CD4-positive, alpha-beta T cell (primary cell): ENCODE data around the gene SERINC4. TPM values are rescaled to one million over a fixed set of nuclear protein-coding genes. Genes with fewer than 3 reads are reported as not detected.

Experiments used
- ATAC-seq: fragments of 200-7000 bp; cut with Tn5 transposase; one replicate; pipeline ENCODE4 v1.10.0; 2022; ENCODE audit warnings: mild to moderate bottlenecking; ENCODE audit not compliant: poor library complexity
- CTCF ChIA-PET: fragments of 350-600 bp; sonication (Branson Sonifier 250); formaldehyde crosslinking; loops from one replicate; lab custom pipeline; 2021; ENCODE audit warnings: antibody characterized with exemption, inconsistent platforms; lab: Charles Lee
- POLR2A ChIA-PET: fragments of 350-600 bp; sonication (Branson Sonifier 250); formaldehyde crosslinking; loops from one replicate; lab custom pipeline; 2021; ENCODE audit warnings: antibody characterized with exemption, inconsistent platforms; lab: Charles Lee
- DNase-seq, 14 experiments: peaks; one replicate each; pipeline ENCODE4 v3.0.0-alpha.2; 2013 to 2020; ENCODE audit warnings: mixed read lengths in 2 of 14
- H3K27ac ChIP-seq, 2 donors: one replicate each; pipeline versions ENCODE4 v1.5.1 to v1.7.0; 2013; ENCODE audit warnings: low read length in 2 of 2, low read depth in 1 of 2, mild to moderate bottlenecking in 1 of 2
- H3K27me3 ChIP-seq, 2 experiments: 1 replicate in 1 of 2; 2 replicates in 1 of 2; pipeline versions ENCODE4 v1.6.1 to v1.7.0; 2013; ENCODE audit warnings: low read length in 2 of 2, control low read depth in 1 of 2, mild to moderate bottlenecking in 1 of 2, moderate library complexity in 1 of 2; ENCODE audit not compliant: insufficient read depth in 2 of 2, control insufficient read depth in 1 of 2
- H3K36me3 ChIP-seq: one replicate; pipeline ENCODE4 v1.6.1; 2013; ENCODE audit warnings: low read length, control low read depth; ENCODE audit not compliant: insufficient read depth
- H3K4me1 ChIP-seq: one replicate; pipeline ENCODE4 v1.6.1; 2013; ENCODE audit warnings: low read length, control low read depth; ENCODE audit not compliant: insufficient read depth
- H3K4me3 ChIP-seq: one replicate; pipeline ENCODE4 v1.5.1; 2013; ENCODE audit warnings: mild to moderate bottlenecking, low read length, moderate library complexity
- H3K9me3 ChIP-seq, 2 experiments: 1 replicate in 1 of 2; 2 replicates in 1 of 2; pipeline versions ENCODE4 v1.6.1 to v1.7.0; 2013; ENCODE audit warnings: low read length in 2 of 2, mild to moderate bottlenecking in 2 of 2, control low read depth in 1 of 2, moderate library complexity in 1 of 2; ENCODE audit not compliant: control insufficient read depth in 1 of 2, insufficient read depth in 1 of 2
- H3K27ac Mint-ChIP-seq: one replicate; pipeline ENCODE4 v1.8.0; 2020; ENCODE audit warnings: mixed read lengths
- H3K27me3 Mint-ChIP-seq: one replicate; pipeline ENCODE4 v1.8.0; 2021; ENCODE audit warnings: mixed read lengths
- H3K36me3 Mint-ChIP-seq: one replicate; pipeline ENCODE4 v1.8.0; 2021; ENCODE audit warnings: low read depth, mixed read lengths
- H3K4me1 Mint-ChIP-seq: one replicate; pipeline ENCODE4 v1.8.0; 2021; ENCODE audit warnings: low read depth, mixed read lengths
- H3K4me3 Mint-ChIP-seq: one replicate; pipeline ENCODE4 v1.8.0; 2020; ENCODE audit warnings: mild to moderate bottlenecking, mixed read lengths
- H3K9me3 Mint-ChIP-seq: one replicate; pipeline ENCODE4 v1.8.0; 2020; ENCODE audit warnings: mixed read lengths
- CTCF ChIP-seq: fragments of 200-600 bp; IDR thresholded peaks from one replicate; pipeline ENCODE4 v1.8.0; 2022; ENCODE audit warnings: antibody characterized with exemption, mild to moderate bottlenecking
- intact Hi-C, 2 experiments: fragments of 100-400 bp; cut with DNase I in 1 of 2; cut with micrococcal nuclease in 1 of 2; formaldehyde crosslinking; loops; one replicate each; pipeline versions ENCODE4 v1.15.1 to v1.9.0; 2023 to 2025; cut with DNase I, micrococcal nuclease
- total RNA-seq, 174 experiments: library from RNA in 2 of 174; stranded (reverse) in 2 of 174; gene quantifications; one replicate each; pipeline ENCODE4 v1.2.3 and lab custom pipeline; 2021 to 2026

The SERINC4 gene
- total RNA-seq, 2 experiments from 2014 or later: 0.36 TPM; not detected in 1

DNA sequence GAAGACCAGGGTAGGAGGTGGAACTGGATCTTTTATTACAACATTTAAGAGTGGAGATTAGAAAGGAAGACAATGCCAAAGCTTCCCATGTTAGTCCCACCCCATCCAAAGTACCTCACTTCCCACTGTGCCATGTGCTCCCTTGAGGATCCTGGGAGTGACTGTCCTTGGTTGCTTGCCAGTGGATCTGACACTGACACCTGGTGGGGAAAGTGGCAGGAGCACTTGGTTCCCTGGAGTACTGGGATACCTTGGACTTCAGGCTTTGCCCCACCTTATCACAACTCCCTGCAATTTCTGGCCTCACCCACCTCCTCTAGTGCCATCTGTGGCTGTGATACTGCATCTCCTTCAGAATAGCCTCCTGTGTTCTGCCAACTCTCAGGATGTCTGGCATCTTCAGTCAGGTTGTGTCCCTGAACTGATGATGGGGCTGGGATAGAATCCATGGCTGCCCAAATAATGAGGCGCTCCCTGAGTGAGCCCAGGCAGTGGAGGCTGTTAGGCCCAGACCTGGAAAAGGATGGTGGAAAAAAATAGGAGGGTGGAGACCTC lies 24.5 kb downstream of the SERINC4 start:
- H3K27ac ChIP-seq: peak overlapping the region in 1 of 2 donors; percentile 54
- H3K36me3 Mint-ChIP-seq: peaks cover 42% of the 10 kb centered on the region
- peak overlapping the region; percentile 69 for H3K27ac Mint-ChIP-seq
- TF ChIP-seq CTCF: no peak
- peak in 1 of 14 experiments; percentile 16 for DNase-seq
- H3K9me3 Mint-ChIP-seq: no peaks in the 10 kb centered on the region
- H3K4me1 ChIP-seq: peaks cover 25% of the 10 kb centered on the region
- peaks cover 18% of the 10 kb centered on the region for H3K4me1 Mint-ChIP-seq
- CTCF ChIA-PET: interaction anchor here (3.4 kb wide), 1 partner anchor 15 kb away, joined by 29 read pairs; the partner anchor contains the start of gene SERF2
- H3K27me3 Mint-ChIP-seq: no peaks in the 10 kb centered on the region
- intact Hi-C loops: loop anchor here in 1 of 2 experiments (2.0 kb wide), 1 partner anchor 25 kb away; no protein-coding TSS in a partner anchor
- H3K4me3 Mint-ChIP-seq: peak overlapping the region; percentile 94
- no peaks in the 10 kb centered on the region for H3K9me3 ChIP-seq
- no peaks in the 10 kb centered on the region for H3K27me3 ChIP-seq
- H3K4me3 ChIP-seq: no peak overlapping the region
- no peak for ATAC-seq
- POLR2A ChIA-PET: interaction anchor here (1.5 to 4.4 kb wide), 4 partner anchors 13 to 22 kb away, joined by 5 to 55 read pairs (median 27); partner anchors contain the start of genes HYPK, SERF2 and SERINC4
- H3K36me3 ChIP-seq: peaks cover 26% of the 10 kb centered on the region

GRCh38 chr15:43774062-43774461 lies 26.0 kb downstream of the SERINC4 start:
- Mint-ChIP-seq H3K36me3 (peaks cover 56% of the 10 kb centered on the region), H3K4me3 (peak overlapping the region; percentile 13), H3K27me3 (no peaks in the 10 kb centered on the region), H3K27ac (peak overlapping the region; percentile 69), H3K4me1 (peaks cover 21% of the 10 kb centered on the region), H3K9me3 (no peaks in the 10 kb centered on the region)
- ChIA-PET CTCF (no interaction called here), POLR2A (no interaction called here)
- Histone ChIP-seq H3K9me3 (no peaks in the 10 kb centered on the region), H3K36me3 (peaks cover 40% of the 10 kb centered on the region), H3K27ac (no peak overlapping the region), H3K27me3 (no peaks in the 10 kb centered on the region), H3K4me3 (no peak overlapping the region), H3K4me1 (peaks cover 25% of the 10 kb centered on the region)
- no peak for DNase-seq
- intact Hi-C loops: loop anchor here in 1 of 2 experiments (2.0 kb wide), 1 partner anchor 23 kb away; no protein-coding TSS in a partner anchor
- ATAC-seq: no peak
- no peak for TF ChIP-seq CTCF

- no peak overlapping the region for H3K27ac ChIP-seq
- peaks cover 70% of the 10 kb centered on the region for H3K36me3 Mint-ChIP-seq
- H3K4me3 Mint-ChIP-seq: no peak overlapping the region
- no peaks in the 10 kb centered on the region for H3K9me3 Mint-ChIP-seq
- H3K4me1 ChIP-seq: peaks cover 18% of the 10 kb centered on the region
- no peak for DNase-seq
- POLR2A ChIA-PET: no interaction called here
- ATAC-seq: no peak
- no peaks in the 10 kb centered on the region for H3K27me3 ChIP-seq
- CTCF ChIA-PET: interaction anchor here (0.7 kb wide), 1 partner anchor 22 kb away, joined by 3 read pairs; no protein-coding TSS in a partner anchor
- no peak overlapping the region for H3K27ac Mint-ChIP-seq
- peaks cover 55% of the 10 kb centered on the region for H3K36me3 ChIP-seq
- intact Hi-C loops: no loop called here
- H3K4me1 Mint-ChIP-seq: peaks cover 18% of the 10 kb centered on the region
- H3K4me3 ChIP-seq: no peak overlapping the region
- H3K27me3 Mint-ChIP-seq: no peaks in the 10 kb centered on the region
- H3K9me3 ChIP-seq: no peaks in the 10 kb centered on the region
- TF ChIP-seq CTCF: no peak
Observed at GRCh38 chr15:43772624-43773023, 27.4 kb downstream of the SERINC4 start.
